ENCODE results near the gene KCNG2. TPM values are rescaled to one million over a fixed set of nuclear protein-coding genes. Genes with fewer than 3 reads are reported as not detected.

Gene KCNG2
- total and polyA plus RNA-seq, 10 of the 15 experiments (the other 5 are each of a cell fraction or from before 2014, with no cell fraction given), result 0.20 to 0.23 TPM; not detected in 8

DNA sequence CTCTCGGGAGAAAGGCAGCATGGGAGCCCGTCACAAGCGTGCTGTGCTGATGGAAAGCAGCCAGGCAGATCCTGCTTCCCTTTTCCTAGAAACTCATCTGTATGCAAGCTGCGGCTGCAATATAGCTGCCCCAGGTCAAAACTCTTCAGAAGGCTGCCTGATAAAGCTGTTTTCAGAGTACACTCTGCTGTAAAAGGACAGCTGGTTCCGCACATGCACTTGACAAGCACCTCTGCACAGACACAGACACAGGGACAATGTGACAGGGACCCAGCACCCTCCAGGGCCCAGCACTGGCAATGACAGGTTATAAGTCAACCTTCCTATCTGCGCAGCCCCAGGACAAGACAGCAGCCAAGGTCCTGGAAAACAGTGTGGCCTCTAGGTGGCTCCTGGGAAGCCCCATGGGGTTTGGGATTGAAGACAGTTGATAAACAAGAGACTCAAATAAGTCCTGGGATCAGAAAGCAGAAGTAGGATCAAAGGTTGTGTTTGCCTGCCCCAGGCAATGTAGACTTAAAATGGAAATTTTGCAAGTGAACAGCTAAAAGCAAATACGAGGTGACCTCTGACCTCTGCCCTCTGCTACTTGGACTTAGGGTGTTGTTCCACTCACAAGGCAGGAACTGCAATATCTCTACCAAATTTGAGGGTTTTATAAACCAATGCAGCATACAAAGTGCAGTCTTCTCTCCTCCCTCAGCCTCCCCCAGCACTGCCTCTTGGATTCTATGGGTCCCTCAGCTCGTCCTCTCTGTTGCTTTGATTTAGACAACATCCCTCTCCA, 136.8 kb downstream of the KCNG2 start:
- 0 out of 2 replicates have a peak, but pooled peaks have one; percentile 12 for TF ChIP-seq NR2F1 (conservative IDR thresholded peaks at IDR 0.05)
- TF ChIP-seq MYC (IDR thresholded peaks at IDR 0.05; ENCODE audit: insufficient read depth, insufficient read length, insufficient replicate concordance, low read length, severe bottlenecking), result no peak
- TF ChIP-seq NR2C1 (IDR thresholded peaks at IDR 0.05), result 0 out of 2 replicates have a peak, but pooled peaks have one; percentile 32
- FAIRE-seq, result no peak
- H3K27me3 ChIP-seq (replicated peaks in 1 of 2; ENCODE audit: control insufficient read depth in 2 of 2, insufficient read depth in 2 of 2, low read length in 1 of 2), result no peaks in the 10 kb centered on the region
- in situ Hi-C loops (cut with MboI) (no loop called here), intact Hi-C loops (cut with micrococcal nuclease; ENCODE audit: unreplicated experiment) (no loop called here)
- no peak overlapping the region for H3K27ac ChIP-seq (ENCODE audit: control insufficient read depth, insufficient read depth)
- H3K79me2 ChIP-seq (ENCODE audit: control insufficient read depth, insufficient read depth, low read length), result no peaks in the 10 kb centered on the region; the same call in 1 of the 2 replicates
- no peak for ATAC-seq
- no peaks in the 10 kb centered on the region for H4K20me1 ChIP-seq (ENCODE audit: control insufficient read depth, insufficient read depth)
- peaks cover 14% of the 10 kb centered on the region for H3K9me3 ChIP-seq (replicated peaks; ENCODE audit: control insufficient read depth, insufficient read depth, low read length)
- ChIA-PET RAD21 (ENCODE audit: unreplicated experiment) (no interaction called here), CTCF (no interaction called here), SMC1A (ENCODE audit: uncharacterized antibody, unreplicated experiment) (no interaction called here), POLR2A (no interaction called here)
- no TSS peak for BruUV-seq (replicated peaks)
- no peak for DNase-seq (ENCODE audit: low read depth, low spot score)
- 97% methylated on average over 8 of the region's 8 CpGs for WGBS (ENCODE audit: insufficient coverage, insufficient replicate concordance, low lambda C conversion rate, missing lambda C conversion rate)
- no peaks in the 10 kb centered on the region for H3K4me1 ChIP-seq (ENCODE audit: control insufficient read depth, insufficient read depth, low read length)
- peaks cover 3 to 5% of the 10 kb centered on the region in 2 experiments; a peak in 3 of 4 replicates for H3K36me3 ChIP-seq (ENCODE audit: control insufficient read depth in 2 of 2, insufficient read depth in 2 of 2, low read length in 1 of 2)
- no peak overlapping the region for H2AFZ ChIP-seq (ENCODE audit: control insufficient read depth, low read depth, low read length)
- no peak overlapping the region for H3K4me2 ChIP-seq (ENCODE audit: control insufficient read depth, insufficient read depth)
- H3K4me3 ChIP-seq, result no peak overlapping the region
- no peak overlapping the region for H3K9ac ChIP-seq (ENCODE audit: control insufficient read depth, insufficient read depth, low read length)

DNA sequence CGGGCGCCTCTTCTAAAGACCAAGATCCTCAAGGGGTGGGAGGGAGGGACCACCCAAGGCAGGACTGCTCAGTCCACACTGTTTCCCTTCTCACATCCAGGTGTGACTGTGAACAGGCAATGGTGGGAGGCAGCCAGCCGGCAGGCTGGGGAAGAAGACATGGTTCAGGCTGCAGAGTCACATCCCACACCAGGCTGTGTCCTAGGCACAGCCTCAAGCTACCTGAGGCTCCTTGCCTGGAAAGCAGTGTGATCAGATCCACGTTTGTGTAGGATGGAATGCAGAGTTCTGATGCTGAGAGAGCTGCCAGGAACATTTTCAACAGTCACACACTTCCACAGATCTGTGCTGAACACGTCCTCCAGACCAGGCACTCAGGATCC, 137.4 kb downstream of the KCNG2 start:
- WGBS (ENCODE audit: insufficient coverage, insufficient replicate concordance, low lambda C conversion rate, missing lambda C conversion rate), result 90% methylated on average over 5 of the region's 5 CpGs
- no TSS peak for BruUV-seq (replicated peaks)
- H3K9me3 ChIP-seq (replicated peaks; ENCODE audit: control insufficient read depth, insufficient read depth, low read length), result peaks cover 8% of the 10 kb centered on the region
- no peaks in the 10 kb centered on the region for H3K4me1 ChIP-seq (ENCODE audit: control insufficient read depth, insufficient read depth, low read length)
- DNase-seq (ENCODE audit: low read depth, low spot score) (no peak), ATAC-seq (no peak), FAIRE-seq (no peak)
- H3K27ac ChIP-seq (ENCODE audit: control insufficient read depth, insufficient read depth), result no peak overlapping the region
- no peak overlapping the region for H3K9ac ChIP-seq (ENCODE audit: control insufficient read depth, insufficient read depth, low read length)
- RAD21 ChIA-PET (ENCODE audit: unreplicated experiment), result no interaction called here
- no peaks in the 10 kb centered on the region; the same call in 1 of the 2 replicates for H3K79me2 ChIP-seq (ENCODE audit: control insufficient read depth, insufficient read depth, low read length)
- H3K4me2 ChIP-seq (ENCODE audit: control insufficient read depth, insufficient read depth), result no peak overlapping the region
- CTCF ChIA-PET, result no interaction called here
- H4K20me1 ChIP-seq (ENCODE audit: control insufficient read depth, insufficient read depth), result no peaks in the 10 kb centered on the region
- H2AFZ ChIP-seq (ENCODE audit: control insufficient read depth, low read depth, low read length), result no peak overlapping the region
- H3K27me3 ChIP-seq (replicated peaks in 1 of 2; ENCODE audit: control insufficient read depth in 2 of 2, insufficient read depth in 2 of 2, low read length in 1 of 2), result no peaks in the 10 kb centered on the region
- in situ Hi-C loops (cut with MboI) (no loop called here), intact Hi-C loops (cut with micrococcal nuclease; ENCODE audit: unreplicated experiment) (no loop called here)
- SMC1A ChIA-PET (ENCODE audit: uncharacterized antibody, unreplicated experiment), result no interaction called here
- POLR2A ChIA-PET, result no interaction called here
- no peak overlapping the region for H3K4me3 ChIP-seq
- H3K36me3 ChIP-seq (ENCODE audit: control insufficient read depth in 2 of 2, insufficient read depth in 2 of 2, low read length in 1 of 2), result peaks cover 3 to 5% of the 10 kb centered on the region in 2 experiments; a peak in 3 of 4 replicates
- TF ChIP-seq ZNF217 (IDR thresholded peaks at IDR 0.05), result no peak
- TF ChIP-seq SIX5 (IDR thresholded peaks at IDR 0.05; ENCODE audit: low read depth, low read length, severe bottlenecking), result no peak
- TF ChIP-seq TBL1XR1 (IDR thresholded peaks at IDR 0.05; ENCODE audit: low read depth, low read length), result no peak
- TF ChIP-seq CHD4 (IDR thresholded peaks at IDR 0.05), result no peak
- TF ChIP-seq MYB (IDR thresholded peaks at IDR 0.05; ENCODE audit: borderline replicate concordance, low read depth, low read length), result no peak
- no peak for TF ChIP-seq KLF5 (IDR thresholded peaks at IDR 0.05; ENCODE audit: partially characterized antibody)
- no peak for TF ChIP-seq CHD1 (IDR thresholded peaks at IDR 0.05; ENCODE audit: low read depth, low read length)
- no peak for TF ChIP-seq BRCA1 (IDR thresholded peaks at IDR 0.05; ENCODE audit: low read depth, low read length)
- TF ChIP-seq, protein P1, sequence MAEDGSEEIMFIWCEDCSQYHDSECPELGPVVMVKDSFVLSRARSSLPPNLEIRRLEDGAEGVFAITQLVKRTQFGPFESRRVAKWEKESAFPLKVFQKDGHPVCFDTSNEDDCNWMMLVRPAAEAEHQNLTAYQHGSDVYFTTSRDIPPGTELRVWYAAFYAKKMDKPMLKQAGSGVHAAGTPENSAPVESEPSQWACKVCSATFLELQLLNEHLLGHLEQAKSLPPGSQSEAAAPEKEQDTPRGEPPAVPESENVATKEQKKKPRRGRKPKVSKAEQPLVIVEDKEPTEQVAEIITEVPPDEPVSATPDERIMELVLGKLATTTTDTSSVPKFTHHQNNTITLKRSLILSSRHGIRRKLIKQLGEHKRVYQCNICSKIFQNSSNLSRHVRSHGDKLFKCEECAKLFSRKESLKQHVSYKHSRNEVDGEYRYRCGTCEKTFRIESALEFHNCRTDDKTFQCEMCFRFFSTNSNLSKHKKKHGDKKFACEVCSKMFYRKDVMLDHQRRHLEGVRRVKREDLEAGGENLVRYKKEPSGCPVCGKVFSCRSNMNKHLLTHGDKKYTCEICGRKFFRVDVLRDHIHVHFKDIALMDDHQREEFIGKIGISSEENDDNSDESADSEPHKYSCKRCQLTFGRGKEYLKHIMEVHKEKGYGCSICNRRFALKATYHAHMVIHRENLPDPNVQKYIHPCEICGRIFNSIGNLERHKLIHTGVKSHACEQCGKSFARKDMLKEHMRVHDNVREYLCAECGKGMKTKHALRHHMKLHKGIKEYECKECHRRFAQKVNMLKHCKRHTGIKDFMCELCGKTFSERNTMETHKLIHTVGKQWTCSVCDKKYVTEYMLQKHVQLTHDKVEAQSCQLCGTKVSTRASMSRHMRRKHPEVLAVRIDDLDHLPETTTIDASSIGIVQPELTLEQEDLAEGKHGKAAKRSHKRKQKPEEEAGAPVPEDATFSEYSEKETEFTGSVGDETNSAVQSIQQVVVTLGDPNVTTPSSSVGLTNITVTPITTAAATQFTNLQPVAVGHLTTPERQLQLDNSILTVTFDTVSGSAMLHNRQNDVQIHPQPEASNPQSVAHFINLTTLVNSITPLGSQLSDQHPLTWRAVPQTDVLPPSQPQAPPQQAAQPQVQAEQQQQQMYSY (CRISPR knock-in tag; IDR thresholded peaks at IDR 0.05), result no peak
- TF ChIP-seq TCF3 (IDR thresholded peaks at IDR 0.05; ENCODE audit: borderline replicate concordance, insufficient read depth, low read depth, low read length), result no peak
- no peak for TF ChIP-seq BHLHE40 (IDR thresholded peaks at IDR 0.05; ENCODE audit: borderline replicate concordance in 1 of 2, low read depth in 2 of 2, low read length in 1 of 2)
- no peak for TF ChIP-seq ASH2L (IDR thresholded peaks at IDR 0.05; ENCODE audit: borderline replicate concordance, low read depth)

All from GM12878 (cell line).